ENCODE results near the gene PMIS2.
"Not testable (repeated sequence)": the region's sequence is repeated elsewhere in the genome, so short reads cannot be mapped to it uniquely, and the experiment has no call there.

DNA sequence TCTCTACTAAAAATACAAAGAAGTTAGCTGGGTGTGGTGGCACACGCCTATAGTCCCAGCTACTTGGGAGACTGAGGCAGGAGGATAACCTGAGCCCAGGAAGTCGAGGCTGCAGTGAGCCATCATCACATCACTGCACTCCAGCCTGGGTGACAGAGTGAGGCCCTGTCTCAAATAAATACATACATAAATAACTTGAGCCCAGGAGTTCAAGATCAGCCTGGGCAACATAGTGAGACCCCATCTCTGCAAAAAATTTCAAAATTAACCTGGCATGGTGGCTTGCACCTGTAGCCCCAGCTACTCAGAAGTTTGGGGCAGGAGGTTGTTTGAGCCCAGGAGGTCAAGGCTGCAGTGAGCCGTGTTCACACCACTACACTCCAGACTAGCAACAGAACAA is 9.1 kb downstream of the PMIS2 start:
- TF ChIP-seq, protein P1, sequence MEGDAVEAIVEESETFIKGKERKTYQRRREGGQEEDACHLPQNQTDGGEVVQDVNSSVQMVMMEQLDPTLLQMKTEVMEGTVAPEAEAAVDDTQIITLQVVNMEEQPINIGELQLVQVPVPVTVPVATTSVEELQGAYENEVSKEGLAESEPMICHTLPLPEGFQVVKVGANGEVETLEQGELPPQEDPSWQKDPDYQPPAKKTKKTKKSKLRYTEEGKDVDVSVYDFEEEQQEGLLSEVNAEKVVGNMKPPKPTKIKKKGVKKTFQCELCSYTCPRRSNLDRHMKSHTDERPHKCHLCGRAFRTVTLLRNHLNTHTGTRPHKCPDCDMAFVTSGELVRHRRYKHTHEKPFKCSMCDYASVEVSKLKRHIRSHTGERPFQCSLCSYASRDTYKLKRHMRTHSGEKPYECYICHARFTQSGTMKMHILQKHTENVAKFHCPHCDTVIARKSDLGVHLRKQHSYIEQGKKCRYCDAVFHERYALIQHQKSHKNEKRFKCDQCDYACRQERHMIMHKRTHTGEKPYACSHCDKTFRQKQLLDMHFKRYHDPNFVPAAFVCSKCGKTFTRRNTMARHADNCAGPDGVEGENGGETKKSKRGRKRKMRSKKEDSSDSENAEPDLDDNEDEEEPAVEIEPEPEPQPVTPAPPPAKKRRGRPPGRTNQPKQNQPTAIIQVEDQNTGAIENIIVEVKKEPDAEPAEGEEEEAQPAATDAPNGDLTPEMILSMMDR (IDR thresholded peaks at IDR 0.05): not testable (repeated sequence)
- not testable (repeated sequence) for TF ChIP-seq POLR2A, EP300, POLR2AphosphoS5 (IDR thresholded peaks at IDR 0.05)
